ENCODE measurements around the gene TEX52. TPM values are rescaled to one million over a fixed set of nuclear protein-coding genes. Genes with fewer than 3 reads are reported as not detected.

The TEX52 gene
- polyA plus RNA-seq, 1 donor from 2014 or later, result not detected

DNA sequence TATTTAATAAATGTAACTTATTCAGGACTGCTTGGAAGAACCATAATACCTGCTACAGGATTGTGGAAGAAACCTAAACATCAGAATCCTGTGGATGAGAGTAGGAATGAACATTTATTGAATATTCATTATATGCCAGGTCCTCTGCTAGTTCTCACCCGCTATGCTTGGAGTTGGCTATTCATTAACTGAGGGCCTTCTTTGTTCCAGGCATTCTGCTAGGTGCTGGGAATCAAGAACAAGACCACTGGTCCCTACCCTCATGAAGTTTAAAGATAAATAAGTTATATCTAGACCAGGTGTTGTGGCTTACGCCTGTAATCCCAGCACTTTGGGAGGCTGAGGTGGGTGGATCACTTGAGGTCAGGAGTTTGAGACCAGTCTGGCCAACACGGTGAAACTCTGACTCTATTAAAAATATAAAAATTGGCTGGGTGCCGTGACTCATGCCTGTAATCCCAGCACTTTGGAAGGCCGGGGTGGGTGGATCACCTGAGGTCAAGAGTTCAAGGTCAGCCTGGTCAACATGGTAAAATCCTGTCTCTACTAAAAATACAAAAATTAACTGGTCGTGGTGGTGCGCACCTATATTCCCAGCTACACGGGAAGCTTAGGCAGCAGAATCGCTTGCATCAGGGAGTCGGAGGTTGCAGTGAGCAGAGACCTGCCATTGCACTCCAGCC is 30.1 kb upstream of the TEX52 start:
- no peaks in the 10 kb centered on the region for H3K9me2 ChIP-seq (ENCODE audit: insufficient read depth, low read length)
- H3K79me2 ChIP-seq (replicated peaks; ENCODE audit: insufficient read depth, low read length), result peaks cover 1% of the 10 kb centered on the region
- no peaks in the 10 kb centered on the region for H3K9me3 ChIP-seq (ENCODE audit: low read length)
- no peak overlapping the region for H3K4me2 ChIP-seq (ENCODE audit: low read length)
- no peaks in the 10 kb centered on the region for H4K20me1 ChIP-seq (ENCODE audit: insufficient read depth)
- H3K36me3 ChIP-seq (ENCODE audit: insufficient read depth, low read length), result no peaks in the 10 kb centered on the region
- H3K4me3 ChIP-seq (ENCODE audit: low read length), result no peak overlapping the region
- H2AFZ ChIP-seq (ENCODE audit: low read depth, low read length), result no peak overlapping the region
- H3F3A ChIP-seq (ENCODE audit: insufficient read depth, low read length, poor library complexity, severe bottlenecking), result peaks cover 4% of the 10 kb centered on the region
- TF ChIP-seq RAD21 (conservative IDR thresholded peaks at IDR 0.05) (no peak), EZH2 (IDR thresholded peaks at IDR 0.05; ENCODE audit: borderline replicate concordance, insufficient read depth, low read length, poor library complexity, severe bottlenecking) (no peak), POLR2AphosphoS5 (IDR thresholded peaks at IDR 0.05) (no peak), MXI1 (conservative IDR thresholded peaks at IDR 0.05; ENCODE audit: poor library complexity, severe bottlenecking) (no peak)
- TF ChIP-seq, protein P1, sequence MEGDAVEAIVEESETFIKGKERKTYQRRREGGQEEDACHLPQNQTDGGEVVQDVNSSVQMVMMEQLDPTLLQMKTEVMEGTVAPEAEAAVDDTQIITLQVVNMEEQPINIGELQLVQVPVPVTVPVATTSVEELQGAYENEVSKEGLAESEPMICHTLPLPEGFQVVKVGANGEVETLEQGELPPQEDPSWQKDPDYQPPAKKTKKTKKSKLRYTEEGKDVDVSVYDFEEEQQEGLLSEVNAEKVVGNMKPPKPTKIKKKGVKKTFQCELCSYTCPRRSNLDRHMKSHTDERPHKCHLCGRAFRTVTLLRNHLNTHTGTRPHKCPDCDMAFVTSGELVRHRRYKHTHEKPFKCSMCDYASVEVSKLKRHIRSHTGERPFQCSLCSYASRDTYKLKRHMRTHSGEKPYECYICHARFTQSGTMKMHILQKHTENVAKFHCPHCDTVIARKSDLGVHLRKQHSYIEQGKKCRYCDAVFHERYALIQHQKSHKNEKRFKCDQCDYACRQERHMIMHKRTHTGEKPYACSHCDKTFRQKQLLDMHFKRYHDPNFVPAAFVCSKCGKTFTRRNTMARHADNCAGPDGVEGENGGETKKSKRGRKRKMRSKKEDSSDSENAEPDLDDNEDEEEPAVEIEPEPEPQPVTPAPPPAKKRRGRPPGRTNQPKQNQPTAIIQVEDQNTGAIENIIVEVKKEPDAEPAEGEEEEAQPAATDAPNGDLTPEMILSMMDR (IDR thresholded peaks at IDR 0.05; ENCODE audit: poor library complexity, severe bottlenecking), result no peak
- TF ChIP-seq, protein P2, sequence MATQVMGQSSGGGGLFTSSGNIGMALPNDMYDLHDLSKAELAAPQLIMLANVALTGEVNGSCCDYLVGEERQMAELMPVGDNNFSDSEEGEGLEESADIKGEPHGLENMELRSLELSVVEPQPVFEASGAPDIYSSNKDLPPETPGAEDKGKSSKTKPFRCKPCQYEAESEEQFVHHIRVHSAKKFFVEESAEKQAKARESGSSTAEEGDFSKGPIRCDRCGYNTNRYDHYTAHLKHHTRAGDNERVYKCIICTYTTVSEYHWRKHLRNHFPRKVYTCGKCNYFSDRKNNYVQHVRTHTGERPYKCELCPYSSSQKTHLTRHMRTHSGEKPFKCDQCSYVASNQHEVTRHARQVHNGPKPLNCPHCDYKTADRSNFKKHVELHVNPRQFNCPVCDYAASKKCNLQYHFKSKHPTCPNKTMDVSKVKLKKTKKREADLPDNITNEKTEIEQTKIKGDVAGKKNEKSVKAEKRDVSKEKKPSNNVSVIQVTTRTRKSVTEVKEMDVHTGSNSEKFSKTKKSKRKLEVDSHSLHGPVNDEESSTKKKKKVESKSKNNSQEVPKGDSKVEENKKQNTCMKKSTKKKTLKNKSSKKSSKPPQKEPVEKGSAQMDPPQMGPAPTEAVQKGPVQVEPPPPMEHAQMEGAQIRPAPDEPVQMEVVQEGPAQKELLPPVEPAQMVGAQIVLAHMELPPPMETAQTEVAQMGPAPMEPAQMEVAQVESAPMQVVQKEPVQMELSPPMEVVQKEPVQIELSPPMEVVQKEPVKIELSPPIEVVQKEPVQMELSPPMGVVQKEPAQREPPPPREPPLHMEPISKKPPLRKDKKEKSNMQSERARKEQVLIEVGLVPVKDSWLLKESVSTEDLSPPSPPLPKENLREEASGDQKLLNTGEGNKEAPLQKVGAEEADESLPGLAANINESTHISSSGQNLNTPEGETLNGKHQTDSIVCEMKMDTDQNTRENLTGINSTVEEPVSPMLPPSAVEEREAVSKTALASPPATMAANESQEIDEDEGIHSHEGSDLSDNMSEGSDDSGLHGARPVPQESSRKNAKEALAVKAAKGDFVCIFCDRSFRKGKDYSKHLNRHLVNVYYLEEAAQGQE (IDR thresholded peaks at IDR 0.05; ENCODE audit: borderline replicate concordance), result no peak
- H3K27ac ChIP-seq (ENCODE audit: low read length), result no peak overlapping the region
- H3K9ac ChIP-seq (ENCODE audit: low read length), result no peak overlapping the region
- no peaks in the 10 kb centered on the region for H3K27me3 ChIP-seq (ENCODE audit: insufficient read depth, low read depth, low read length)

DNA sequence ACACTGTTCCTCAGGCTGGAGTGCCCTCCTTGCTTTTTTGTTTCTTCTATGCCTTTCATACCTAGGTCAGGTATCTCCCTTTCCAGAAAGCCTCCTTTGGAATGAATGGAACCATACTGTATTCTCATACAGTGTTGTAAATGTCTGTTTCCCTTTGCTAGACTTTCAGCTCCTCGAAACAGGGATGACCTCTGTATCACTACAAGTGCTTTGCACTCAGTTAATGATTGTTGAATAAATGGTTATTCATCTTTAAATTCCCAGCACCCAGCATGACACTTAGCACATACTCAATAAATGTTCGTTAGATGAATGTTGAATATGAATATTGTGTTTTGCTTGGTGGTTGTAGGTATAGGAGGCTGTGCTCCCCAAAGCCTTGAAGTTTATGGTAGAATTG is 28.0 kb upstream of the TEX52 start:
- H3K9me2 ChIP-seq (ENCODE audit: insufficient read depth, low read length), result no peaks in the 10 kb centered on the region
- no peaks in the 10 kb centered on the region for H3K9me3 ChIP-seq (ENCODE audit: low read length)
- no peak overlapping the region for H3K4me2 ChIP-seq (ENCODE audit: low read length)
- H3K9ac ChIP-seq (ENCODE audit: low read length), result no peak overlapping the region
- H2AFZ ChIP-seq (ENCODE audit: low read depth, low read length), result no peak overlapping the region
- no peaks in the 10 kb centered on the region for H3K36me3 ChIP-seq (ENCODE audit: insufficient read depth, low read length)
- no peaks in the 10 kb centered on the region for H3K27me3 ChIP-seq (ENCODE audit: insufficient read depth, low read depth, low read length)
- no peak for TF ChIP-seq SMC3 (conservative IDR thresholded peaks at IDR 0.05; ENCODE audit: poor library complexity)
- TF ChIP-seq EP300 (conservative IDR thresholded peaks at IDR 0.05; ENCODE audit: poor library complexity, severe bottlenecking), result no peak
- TF ChIP-seq MXI1 (conservative IDR thresholded peaks at IDR 0.05; ENCODE audit: poor library complexity, severe bottlenecking), result no peak
- no peak for TF ChIP-seq POLR2AphosphoS5 (IDR thresholded peaks at IDR 0.05)
- TF ChIP-seq, protein P2 (IDR thresholded peaks at IDR 0.05; ENCODE audit: borderline replicate concordance), result no peak
- TF ChIP-seq RAD21 (conservative IDR thresholded peaks at IDR 0.05), result no peak
- TF ChIP-seq TAF1 (IDR thresholded peaks at IDR 0.05; ENCODE audit: low read depth), result no peak
- no peaks in the 10 kb centered on the region for H4K20me1 ChIP-seq (ENCODE audit: insufficient read depth)
- H3K27ac ChIP-seq (ENCODE audit: low read length), result no peak overlapping the region
- no peaks in the 10 kb centered on the region for H3F3A ChIP-seq (ENCODE audit: insufficient read depth, low read length, poor library complexity, severe bottlenecking)
- peaks cover 6% of the 10 kb centered on the region for H3K79me2 ChIP-seq (replicated peaks; ENCODE audit: insufficient read depth, low read length)
- H3K4me3 ChIP-seq (ENCODE audit: low read length), result no peak overlapping the region
